HG02884 (cell line): ENCODE measurements around the gene USH2A.

Experiments
- ATAC-seq: cut with Tn5 transposase; IDR thresholded peaks from one replicate; pipeline ENCODE4 v1.9.1; 2021; ENCODE audit warnings: mild to moderate bottlenecking, moderate library complexity; ENCODE audit not compliant: unreplicated experiment

The USH2A gene

GRCh38 chr1:215888159-215888558 lies 535.1 kb downstream of the USH2A start:
- ATAC-seq, result no peak

GRCh38 chr1:215887627-215888026 lies 535.6 kb downstream of the USH2A start:
- no peak for ATAC-seq

DNA sequence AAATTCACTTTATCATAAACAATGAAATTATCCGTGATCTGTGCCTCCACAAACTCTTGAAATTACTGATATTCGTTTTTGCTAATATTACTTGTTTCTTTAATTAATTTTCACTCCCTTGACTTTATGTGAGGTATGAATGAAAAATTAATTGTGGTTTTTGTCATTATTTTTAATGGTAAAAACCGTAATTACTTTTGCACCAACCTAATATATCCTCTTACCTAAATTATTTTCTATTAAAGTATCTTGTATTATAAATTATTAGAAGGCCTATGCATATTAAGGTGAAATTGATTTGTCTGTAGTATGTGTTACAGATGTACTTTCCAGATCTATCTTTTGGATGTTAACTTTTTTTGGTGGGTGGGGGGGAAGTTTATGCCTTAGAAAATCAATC lies 540.2 kb downstream of the USH2A start:
- no peak for ATAC-seq

- no peak for ATAC-seq
These were observed 544.4 kb downstream of the USH2A start for GRCh38 chr1:215878843-215879242.

DNA sequence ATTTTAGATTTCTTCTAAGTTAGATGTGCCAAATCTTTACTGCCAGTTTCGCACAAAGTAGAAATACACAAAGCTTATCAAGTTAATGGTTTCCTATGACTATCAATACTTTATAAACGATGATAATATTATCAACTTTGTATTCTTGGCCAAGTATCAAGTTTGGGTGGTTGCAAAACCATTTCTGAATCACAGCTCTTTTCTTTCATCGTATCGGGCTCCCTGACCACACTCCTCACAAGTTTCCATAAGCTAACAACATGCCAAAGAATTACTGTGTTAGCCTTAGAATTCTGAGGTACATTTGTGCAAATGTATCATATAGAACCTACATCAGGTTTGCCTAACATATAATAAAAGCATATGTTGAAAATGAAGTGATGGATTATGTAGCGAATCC lies 545.1 kb downstream of the USH2A start:
- ATAC-seq, result no peak

- no peak for ATAC-seq
These were observed 545.7 kb downstream of the USH2A start for GRCh38 chr1:215877452-215877951.

- ATAC-seq, result no peak
These were observed 547.5 kb downstream of the USH2A start for GRCh38 chr1:215875712-215876111.

- no peak for ATAC-seq
These were observed 548.0 kb downstream of the USH2A start for GRCh38 chr1:215875236-215875635.

DNA sequence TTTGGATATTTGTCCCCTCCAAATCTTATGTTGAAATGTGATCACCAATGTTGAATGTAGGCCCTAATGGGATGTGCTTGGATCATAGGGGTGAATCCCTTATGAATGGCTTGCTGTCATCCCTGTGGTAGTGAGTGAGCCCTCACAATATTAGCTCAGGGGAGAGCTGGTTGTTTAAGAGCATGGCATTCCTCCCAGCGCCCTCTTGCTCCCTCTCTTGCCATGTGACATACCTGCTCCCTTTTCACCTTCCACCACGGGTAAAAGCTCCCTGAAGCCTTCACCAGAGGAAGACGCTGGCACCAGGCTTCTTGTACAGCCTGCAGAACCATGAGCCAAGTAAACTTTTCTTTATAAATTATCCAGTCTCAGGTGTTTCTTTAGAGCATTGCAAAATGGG lies 550.6 kb downstream of the USH2A start:
- ATAC-seq, result no peak

DNA sequence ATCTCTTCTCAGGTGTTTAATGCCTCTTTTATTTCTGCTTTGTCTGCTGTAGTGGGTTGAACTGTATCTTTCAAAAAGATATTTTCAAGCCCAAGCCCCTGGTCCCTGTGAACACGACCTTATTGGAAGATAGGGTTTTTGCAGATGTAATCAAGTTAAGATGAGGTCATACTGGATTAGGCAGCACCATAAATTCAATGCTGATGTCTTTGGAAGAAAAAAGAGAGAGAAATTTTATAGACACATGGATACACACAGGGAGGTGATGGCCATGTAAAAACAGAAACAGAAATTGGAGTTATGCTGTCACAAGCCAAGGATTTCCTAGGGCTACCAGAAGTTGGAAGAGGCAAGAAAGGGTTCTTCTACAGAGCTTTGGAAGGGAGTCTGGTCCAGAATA lies 554.7 kb downstream of the USH2A start:
- no peak for ATAC-seq

- ATAC-seq, result no peak
These were observed 558.2 kb downstream of the USH2A start for GRCh38 chr1:215865060-215865459.

GRCh38 chr1:215863796-215864195 lies 559.5 kb downstream of the USH2A start:
- ATAC-seq, result peak; percentile 71

- no peak for ATAC-seq
These were observed 562.4 kb downstream of the USH2A start for GRCh38 chr1:215860833-215861232.

GRCh38 chr1:215857317-215857716 lies 565.9 kb downstream of the USH2A start:
- no peak for ATAC-seq

GRCh38 chr1:215845234-215845891 lies 577.9 kb downstream of the USH2A start:
- no peak for ATAC-seq

DNA sequence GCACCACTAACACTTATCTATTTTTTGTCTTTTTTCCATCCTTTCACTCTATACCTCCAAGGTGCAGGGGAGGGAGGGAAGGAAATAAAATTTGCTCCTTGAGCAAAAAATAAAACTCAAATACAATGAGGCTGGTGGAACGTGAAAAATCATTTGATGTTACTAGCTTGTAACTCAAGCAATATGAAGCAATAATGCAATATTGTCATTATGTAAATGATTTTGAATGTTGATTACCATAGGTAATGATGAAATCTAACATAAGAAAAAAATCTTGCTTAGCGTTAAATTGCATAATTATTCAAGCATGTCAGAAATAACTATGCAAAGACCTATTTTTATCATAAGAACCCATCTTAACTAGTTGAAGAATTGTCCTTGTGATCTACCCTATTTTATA lies 578.5 kb downstream of the USH2A start:
- no peak for ATAC-seq

DNA sequence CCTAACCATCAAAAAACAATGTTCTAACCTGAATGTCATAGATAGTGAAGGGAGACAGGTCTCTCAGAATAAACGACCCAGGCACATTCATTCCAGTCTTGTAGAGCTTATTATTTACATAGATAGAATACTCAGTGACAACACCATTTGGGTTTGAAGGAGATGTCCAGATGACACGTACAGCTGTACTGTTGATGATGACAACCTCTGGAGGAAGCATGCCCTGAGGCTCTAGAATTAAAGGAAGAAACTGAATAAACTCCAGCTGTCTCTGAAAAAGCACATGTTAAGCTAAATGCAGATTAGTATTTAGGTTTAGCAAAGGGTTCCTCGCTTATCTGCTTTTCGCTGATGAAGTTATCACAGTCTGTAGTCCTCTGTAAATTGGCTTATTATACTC lies 579.0 kb downstream of the USH2A start:
- ATAC-seq, result no peak

DNA sequence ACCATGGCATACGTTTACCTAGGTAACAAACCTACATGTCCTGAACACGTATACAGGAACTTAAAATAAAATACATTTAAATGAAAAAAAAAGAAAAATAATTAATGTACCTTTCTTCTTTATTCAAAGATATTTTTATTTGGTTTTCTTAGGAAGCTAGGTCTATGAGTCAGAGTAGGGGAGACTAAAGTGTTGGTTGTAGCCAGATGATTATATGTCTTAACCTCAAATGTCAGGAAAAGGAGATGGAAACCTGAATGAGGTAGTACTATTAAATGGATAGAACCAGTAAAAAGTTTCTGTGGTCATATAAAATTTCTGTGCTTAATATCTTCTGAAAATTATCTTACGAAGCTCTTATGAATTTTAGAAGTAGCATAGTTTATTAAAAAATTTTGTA lies 580.3 kb downstream of the USH2A start:
- no peak for ATAC-seq

GRCh38 chr1:215835951-215836350 lies 587.3 kb downstream of the USH2A start:
- ATAC-seq, result no peak

DNA sequence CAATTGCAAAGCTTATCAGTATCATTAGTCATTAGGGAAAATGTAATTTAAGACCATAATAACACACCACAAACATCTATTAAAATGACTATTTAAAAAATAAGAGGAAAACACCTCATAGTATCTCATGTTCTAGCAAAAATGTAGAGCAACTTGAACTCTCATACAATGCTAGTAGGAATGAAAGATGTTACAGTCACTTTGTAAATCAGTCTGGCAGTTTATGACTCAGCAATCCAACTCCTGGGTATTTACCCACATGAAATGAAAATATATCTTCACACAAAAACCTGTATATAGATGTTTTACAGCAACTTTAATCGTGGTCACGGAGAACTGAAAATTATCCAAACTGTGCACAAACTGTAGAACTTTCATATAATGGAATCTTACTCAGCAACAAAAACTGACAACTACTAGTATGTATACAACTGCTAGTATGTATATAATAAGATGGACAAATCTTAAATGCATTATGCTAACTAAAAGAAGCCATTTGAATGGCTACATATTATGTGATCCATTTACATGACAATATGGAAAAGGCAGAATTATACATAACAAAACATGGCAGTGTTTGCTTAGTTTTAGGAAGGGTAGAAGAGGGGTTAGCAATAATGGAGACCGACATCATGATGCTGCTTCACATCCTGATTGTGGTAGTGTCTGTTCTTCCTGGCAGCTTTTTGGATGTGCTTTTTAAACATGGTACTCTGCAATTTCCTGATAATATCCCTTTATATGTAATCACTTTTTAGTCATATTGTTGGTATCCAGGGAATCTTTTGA lies 589.1 kb downstream of the USH2A start:
- ATAC-seq, result no peak

- ATAC-seq, result no peak
These were observed 592.9 kb downstream of the USH2A start for GRCh38 chr1:215830226-215830810.

DNA sequence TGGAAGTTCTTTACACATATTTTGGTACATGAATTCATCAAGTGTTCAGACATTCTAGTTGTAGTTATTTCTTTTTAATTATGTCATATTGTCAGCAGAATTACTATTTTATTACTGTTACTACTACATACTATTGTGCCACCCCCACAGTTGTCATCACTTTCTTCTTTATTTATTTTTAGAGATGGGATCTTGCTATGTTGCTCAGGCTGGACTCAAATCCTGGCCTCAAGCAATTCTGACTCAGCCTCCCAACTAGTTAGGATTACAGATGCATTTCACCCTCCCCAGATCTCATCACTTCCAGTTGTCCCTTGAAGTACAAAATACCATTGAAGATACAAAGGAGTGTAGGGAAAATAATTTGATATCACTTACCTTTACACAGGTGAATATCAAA lies 598.2 kb downstream of the USH2A start:
- no peak for ATAC-seq
